ENCODE data around the gene SETD3. TPM values are rescaled to one million over a fixed set of nuclear protein-coding genes. Genes with fewer than 3 reads are reported as not detected.

SETD3 gene
- total and polyA plus RNA-seq, 2 of the 8 experiments (the other 6 are each of a cell fraction or from before 2014, with no cell fraction given) = 24.0 to 64.0 TPM

- H3K23me2 ChIP-seq (ENCODE audit: low read depth, low read length) = 0 out of 2 replicates have a peak, but pooled peaks cover 2% of the 10 kb centered on the region
- H4K5ac ChIP-seq (ENCODE audit: insufficient read length, low read depth, low read length) = no peak overlapping the region
- H3K27me3 ChIP-seq (replicated peaks in 1 of 4; ENCODE audit: control insufficient read depth in 3 of 4, extremely low read depth in 1 of 4, insufficient read depth in 3 of 4, low read length in 3 of 4) = no peaks in the 10 kb centered on the region
- peak overlapping the region; percentile 75; the same call in 1 of the 2 replicates for H2BK5ac ChIP-seq (ENCODE audit: low read depth, low read length)
- no peak overlapping the region for H3K23ac ChIP-seq (ENCODE audit: insufficient read length)
- peak overlapping the region; percentile 88; the same call in 1 of the 2 replicates for H2BK15ac ChIP-seq (ENCODE audit: low read length)
- peaks cover 8% of the 10 kb centered on the region for H3K79me1 ChIP-seq (ENCODE audit: low read depth, low read length)
- no peak overlapping the region for H4K8ac ChIP-seq (ENCODE audit: extremely low read depth, insufficient read depth, low read length)
- H2AFZ ChIP-seq (ENCODE audit: low read length) = no peak overlapping the region
- no peak overlapping the region for H3K27ac ChIP-seq (ENCODE audit: low read depth, low read length)
- H3K4ac ChIP-seq (replicated peaks; ENCODE audit: insufficient read length, low read depth, low read length) = peak overlapping the region; percentile 23
- peaks cover 0 to 2% of the 10 kb centered on the region in 2 experiments; a peak in 1 of 4 replicates for H3K79me2 ChIP-seq (ENCODE audit: control insufficient read depth in 1 of 2, insufficient read depth in 2 of 2, low read length in 2 of 2)
- no peak overlapping the region for H3K4me3 ChIP-seq (ENCODE audit: extremely low read depth in 1 of 4, insufficient read depth in 2 of 4, low read depth in 3 of 4, low read length in 4 of 4)
- peak overlapping the region; percentile 72 for H4K91ac ChIP-seq (replicated peaks; ENCODE audit: insufficient read length, low read length)
- no peak overlapping the region for H3K4me2 ChIP-seq (ENCODE audit: insufficient read depth in 1 of 2, low read depth in 2 of 2, low read length in 2 of 2)
- H4K20me1 ChIP-seq (replicated peaks in 1 of 2; ENCODE audit: control insufficient read depth in 1 of 2, insufficient read depth in 2 of 2, low read length in 2 of 2) = peaks cover 3 to 5% of the 10 kb centered on the region in 2 experiments
- H2BK12ac ChIP-seq (ENCODE audit: low read depth, low read length) = no peak overlapping the region
- H3K4me1 ChIP-seq (replicated peaks in 1 of 4; ENCODE audit: control insufficient read depth in 3 of 4, insufficient read depth in 4 of 4, low read length in 3 of 4) = peaks cover 11 to 37% (median 31%) of the 10 kb centered on the region in 4 experiments
- H2BK20ac ChIP-seq (ENCODE audit: low read length) = 0 out of 2 replicates have a peak overlapping the region, but pooled peaks have one; percentile 61
- DNase-seq (ENCODE audit: low read depth in 1 of 2, low spot score in 2 of 2) (no peak), FAIRE-seq (no peak)
- H3K9me3 ChIP-seq (ENCODE audit: insufficient read depth in 2 of 2, low read depth in 1 of 2, low read length in 1 of 2) = no peaks in the 10 kb centered on the region
- peak overlapping the region; percentile 72; the same call in 1 of the 2 replicates for H2AK5ac ChIP-seq (ENCODE audit: low read depth, low read length)
- TF ChIP-seq POU5F1 (IDR thresholded peaks at IDR 0.05; ENCODE audit: low read depth, low read length) (no peak), CBX8 (IDR thresholded peaks at IDR 0.05; ENCODE audit: borderline replicate concordance, low read depth, low read length) (no peak), TAF7 (optimal IDR thresholded peaks at IDR 0.05; ENCODE audit: borderline replicate concordance, low read depth, low read length) (no peak), NRF1 (IDR thresholded peaks at IDR 0.05; ENCODE audit: low read depth, low read length) (no peak), TCF12 (IDR thresholded peaks at IDR 0.05; ENCODE audit: low read depth, low read length) (no peak)
- TF ChIP-seq, protein P1, sequence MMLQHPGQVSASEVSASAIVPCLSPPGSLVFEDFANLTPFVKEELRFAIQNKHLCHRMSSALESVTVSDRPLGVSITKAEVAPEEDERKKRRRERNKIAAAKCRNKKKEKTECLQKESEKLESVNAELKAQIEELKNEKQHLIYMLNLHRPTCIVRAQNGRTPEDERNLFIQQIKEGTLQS (IDR thresholded peaks at IDR 0.05; ENCODE audit: insufficient read depth, low read depth, low read length) = no peak
- no peak overlapping the region for H3K14ac ChIP-seq (ENCODE audit: insufficient read length)
- CTCF ChIA-PET (ENCODE audit: partially characterized antibody) = interaction anchor here (1.0 to 2.7 kb wide), 12 partner anchors 12 to 160 kb away, joined by 3 to 18 read pairs (median 4); no protein-coding TSS in a partner anchor
- no peak overlapping the region for H3K9ac ChIP-seq (replicated peaks in 1 of 4; ENCODE audit: extremely low read depth in 1 of 4, low read depth in 3 of 4, low read length in 3 of 4)
- peak overlapping the region; percentile 19; the same call in 1 of the 2 replicates for H3K18ac ChIP-seq (ENCODE audit: extremely low read depth, low read length)
- no peaks in the 10 kb centered on the region; a peak in 1 of 8 replicates for H3K36me3 ChIP-seq (ENCODE audit: control insufficient read depth in 2 of 4, insufficient read depth in 4 of 4, low read length in 3 of 4)
- no peak overlapping the region for H3K56ac ChIP-seq (replicated peaks; ENCODE audit: insufficient read length, low read depth, low read length)
- WGBS, 2 experiments (ENCODE audit: extremely low coverage in 1 of 2, insufficient coverage in 1 of 2, insufficient read length in 1 of 2, insufficient replicate concordance in 2 of 2, low coverage in 1 of 2, low lambda C conversion rate in 2 of 2, missing lambda C conversion rate in 1 of 2) = 89% methylated on average over 14 of the region's 18 CpGs; no CpG with 5 or more reads in 1 of the 2 experiments
- POLR2A ChIA-PET (ENCODE audit: partially characterized antibody) = interaction anchor here (1.0 kb wide), 1 partner anchor 43 kb away, joined by 3 read pairs; no protein-coding TSS in a partner anchor
- H2BK120ac ChIP-seq (replicated peaks; ENCODE audit: low read depth, low read length) = no peak overlapping the region
These were observed 41.4 kb upstream of the SETD3 start for GRCh38 chr14:99522025-99522401.

All from H1 (cell line).